ENCODE measurements around the gene SLC43A3. TPM values are rescaled to one million over a fixed set of nuclear protein-coding genes. Genes with fewer than 3 reads are reported as not detected.

Gene SLC43A3
- total and polyA plus RNA-seq, 9 of the 15 experiments (the other 6 are each of a cell fraction or from before 2014, with no cell fraction given), result 63.7 to 281 (median 139) TPM

DNA sequence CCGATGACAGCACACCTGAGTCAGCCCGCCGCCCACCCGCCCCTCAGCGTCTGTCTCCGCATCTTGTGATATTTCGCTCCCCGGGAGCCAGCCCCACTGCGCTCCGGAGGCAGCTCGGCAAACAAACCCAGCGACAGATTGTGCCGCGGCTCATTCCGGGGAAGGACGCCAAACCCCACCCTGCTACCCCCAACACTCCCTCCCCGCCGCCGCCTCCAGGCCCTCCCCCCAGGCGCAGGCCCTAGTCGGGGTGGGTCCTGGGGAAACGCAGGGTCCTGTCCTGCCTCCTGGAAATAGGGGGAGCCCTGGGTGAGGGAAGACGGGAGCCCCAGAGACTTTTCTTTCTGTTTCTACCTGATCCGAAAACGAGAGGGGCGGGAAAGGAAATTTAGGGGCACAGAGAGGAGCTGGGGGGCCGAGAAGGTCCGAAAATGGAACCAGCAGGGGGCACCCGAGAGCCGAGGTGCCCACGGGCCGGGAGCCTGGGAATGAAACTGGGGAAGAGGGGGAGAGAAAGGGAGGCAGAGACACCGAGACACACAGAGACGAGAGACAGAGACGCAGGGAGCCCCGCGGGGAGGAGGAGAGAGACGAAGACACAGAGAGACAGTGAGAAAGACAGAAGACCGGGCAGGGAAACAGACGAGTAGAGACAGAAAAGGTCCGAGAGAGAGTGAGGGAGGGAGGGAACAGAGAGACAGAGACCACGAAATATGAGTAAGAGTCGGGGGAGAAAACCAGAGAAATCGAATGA is 31.7 kb upstream of the SLC43A3 start (continued):
- TF ChIP-seq FOXM1 (IDR thresholded peaks at IDR 0.05; ENCODE audit: low read depth), result no peak
- no peak for TF ChIP-seq FOXM1 (CRISPR knock-in tag; IDR thresholded peaks at IDR 0.05; ENCODE audit: low read depth)
- TF ChIP-seq ETV6 (IDR thresholded peaks at IDR 0.05; ENCODE audit: borderline replicate concordance in 1 of 2, low read depth in 2 of 2, low read length in 1 of 2), result no peak
- TF ChIP-seq ETV6 (CRISPR knock-in tag; IDR thresholded peaks at IDR 0.05; ENCODE audit: borderline replicate concordance), result no peak
- peak; percentile 82 for TF ChIP-seq HLTF (IDR thresholded peaks at IDR 0.05)
- no peak for TF ChIP-seq KAT2B (IDR thresholded peaks at IDR 0.05; ENCODE audit: low read depth, low read length)
- no peak for TF ChIP-seq MEF2D (tag; conservative IDR thresholded peaks at IDR 0.05; ENCODE audit: low read depth)
- peak; percentile 61; the same call in 1 of the 2 replicates for TF ChIP-seq EHMT2 (IDR thresholded peaks at IDR 0.05)
- 0 out of 4 replicates have a peak, but pooled peaks of 1 of the 2 experiments have one; percentile 15 for TF ChIP-seq TRIM24 (IDR thresholded peaks at IDR 0.05)
- no peak for TF ChIP-seq KLF10 (CRISPR knock-in tag; IDR thresholded peaks at IDR 0.05)
- TF ChIP-seq, protein P1, sequence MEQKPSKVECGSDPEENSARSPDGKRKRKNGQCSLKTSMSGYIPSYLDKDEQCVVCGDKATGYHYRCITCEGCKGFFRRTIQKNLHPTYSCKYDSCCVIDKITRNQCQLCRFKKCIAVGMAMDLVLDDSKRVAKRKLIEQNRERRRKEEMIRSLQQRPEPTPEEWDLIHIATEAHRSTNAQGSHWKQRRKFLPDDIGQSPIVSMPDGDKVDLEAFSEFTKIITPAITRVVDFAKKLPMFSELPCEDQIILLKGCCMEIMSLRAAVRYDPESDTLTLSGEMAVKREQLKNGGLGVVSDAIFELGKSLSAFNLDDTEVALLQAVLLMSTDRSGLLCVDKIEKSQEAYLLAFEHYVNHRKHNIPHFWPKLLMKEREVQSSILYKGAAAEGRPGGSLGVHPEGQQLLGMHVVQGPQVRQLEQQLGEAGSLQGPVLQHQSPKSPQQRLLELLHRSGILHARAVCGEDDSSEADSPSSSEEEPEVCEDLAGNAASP (IDR thresholded peaks at IDR 0.05), result no peak
- TF ChIP-seq RBBP5 (IDR thresholded peaks at IDR 0.05; ENCODE audit: borderline replicate concordance, insufficient read depth, low read length, poor library complexity, severe bottlenecking), result peak; percentile 9
- no peak for TF ChIP-seq CHD4 (IDR thresholded peaks at IDR 0.05; ENCODE audit: insufficient read depth, insufficient replicate concordance, low read depth, low read length, poor library complexity, severe bottlenecking)
- 0 out of 2 replicates have a peak, but pooled peaks have one; percentile 59 for TF ChIP-seq SMARCE1 (IDR thresholded peaks at IDR 0.05)
- peak; percentile 61; the same call in 1 of the 2 replicates for TF ChIP-seq MIER1 (IDR thresholded peaks at IDR 0.05; ENCODE audit: low read depth)
- 0 out of 2 replicates have a peak, but pooled peaks have one; percentile 30 for TF ChIP-seq ZEB2 (IDR thresholded peaks at IDR 0.05)
- no peak for TF ChIP-seq MBD2 (IDR thresholded peaks at IDR 0.05; ENCODE audit: borderline replicate concordance, low read depth)
- TF ChIP-seq, protein P2, sequence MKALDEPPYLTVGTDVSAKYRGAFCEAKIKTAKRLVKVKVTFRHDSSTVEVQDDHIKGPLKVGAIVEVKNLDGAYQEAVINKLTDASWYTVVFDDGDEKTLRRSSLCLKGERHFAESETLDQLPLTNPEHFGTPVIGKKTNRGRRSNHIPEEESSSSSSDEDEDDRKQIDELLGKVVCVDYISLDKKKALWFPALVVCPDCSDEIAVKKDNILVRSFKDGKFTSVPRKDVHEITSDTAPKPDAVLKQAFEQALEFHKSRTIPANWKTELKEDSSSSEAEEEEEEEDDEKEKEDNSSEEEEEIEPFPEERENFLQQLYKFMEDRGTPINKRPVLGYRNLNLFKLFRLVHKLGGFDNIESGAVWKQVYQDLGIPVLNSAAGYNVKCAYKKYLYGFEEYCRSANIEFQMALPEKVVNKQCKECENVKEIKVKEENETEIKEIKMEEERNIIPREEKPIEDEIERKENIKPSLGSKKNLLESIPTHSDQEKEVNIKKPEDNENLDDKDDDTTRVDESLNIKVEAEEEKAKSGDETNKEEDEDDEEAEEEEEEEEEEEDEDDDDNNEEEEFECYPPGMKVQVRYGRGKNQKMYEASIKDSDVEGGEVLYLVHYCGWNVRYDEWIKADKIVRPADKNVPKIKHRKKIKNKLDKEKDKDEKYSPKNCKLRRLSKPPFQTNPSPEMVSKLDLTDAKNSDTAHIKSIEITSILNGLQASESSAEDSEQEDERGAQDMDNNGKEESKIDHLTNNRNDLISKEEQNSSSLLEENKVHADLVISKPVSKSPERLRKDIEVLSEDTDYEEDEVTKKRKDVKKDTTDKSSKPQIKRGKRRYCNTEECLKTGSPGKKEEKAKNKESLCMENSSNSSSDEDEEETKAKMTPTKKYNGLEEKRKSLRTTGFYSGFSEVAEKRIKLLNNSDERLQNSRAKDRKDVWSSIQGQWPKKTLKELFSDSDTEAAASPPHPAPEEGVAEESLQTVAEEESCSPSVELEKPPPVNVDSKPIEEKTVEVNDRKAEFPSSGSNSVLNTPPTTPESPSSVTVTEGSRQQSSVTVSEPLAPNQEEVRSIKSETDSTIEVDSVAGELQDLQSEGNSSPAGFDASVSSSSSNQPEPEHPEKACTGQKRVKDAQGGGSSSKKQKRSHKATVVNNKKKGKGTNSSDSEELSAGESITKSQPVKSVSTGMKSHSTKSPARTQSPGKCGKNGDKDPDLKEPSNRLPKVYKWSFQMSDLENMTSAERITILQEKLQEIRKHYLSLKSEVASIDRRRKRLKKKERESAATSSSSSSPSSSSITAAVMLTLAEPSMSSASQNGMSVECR (CRISPR knock-in tag; IDR thresholded peaks at IDR 0.05), result no peak
- peak; percentile 35; the same call in 1 of the 2 replicates for TF ChIP-seq DEAF1 (CRISPR knock-in tag; IDR thresholded peaks at IDR 0.05)
- peak; percentile 71; the same call in 1 of the 2 replicates for TF ChIP-seq ELF4 (CRISPR knock-in tag; IDR thresholded peaks at IDR 0.05)
- no peak for TF ChIP-seq BRCA1 (IDR thresholded peaks at IDR 0.05)
- no peak for TF ChIP-seq BRCA1 (CRISPR knock-in tag; IDR thresholded peaks at IDR 0.05)
- TF ChIP-seq NFIC (IDR thresholded peaks at IDR 0.05), result peak; percentile 22; the same call in 1 of the 2 replicates

All from K562 (cell line).